OCI-LY3 (cell line): ENCODE results near the gene HACL1.

ENCODE experiments used
- H2AFZ ChIP-seq: fragments of 200-600, 300-600 bp; shearing (Covaris generic); 2 replicates; pipeline ENCODE4 v1.6.0; 2014; ENCODE audit warnings: antibody characterized with exemption, low read depth, low read length
- H3K27ac ChIP-seq: fragments of 200-600, 300-600 bp; sonication (generic); 2 replicates; pipeline ENCODE4 v1.5.1; 2014; ENCODE audit warnings: mild to moderate bottlenecking, low read length, moderate library complexity, mixed read lengths
- H3K27me3 ChIP-seq: fragments of 200-600, 300-600 bp; sonication (generic); 2 replicates; pipeline ENCODE4 v1.6.1; 2014; ENCODE audit warnings: low read depth, low read length, mixed read lengths
- H3K36me3 ChIP-seq: fragments of 200-600, 300-600 bp; sonication (generic); replicated peaks from 2 replicates; pipeline ENCODE3; 2014; ENCODE audit warnings: low read depth, low read length, mixed read lengths
- H3K4me1 ChIP-seq: fragments of 300-600, 200-600 bp; sonication (generic); 2 replicates; pipeline ENCODE4 v1.6.1; 2014; ENCODE audit warnings: low read length, mixed read lengths
- H3K4me2 ChIP-seq: fragments of 200-600, 300-600 bp; sonication (generic); 2 replicates; pipeline ENCODE4 v1.6.1; 2014; ENCODE audit warnings: low read length, mixed read lengths
- H3K4me3 ChIP-seq: fragments of 300-600, 200-600 bp; sonication (generic); 2 replicates; pipeline ENCODE4 v1.5.1; 2014; ENCODE audit warnings: antibody characterized with exemption, mild to moderate bottlenecking, low read length, moderate library complexity
- H3K79me2 ChIP-seq: fragments of 300-600, 200-600 bp; shearing (Covaris generic); 2 replicates; pipeline ENCODE4 v1.6.1; 2014; ENCODE audit warnings: mild to moderate bottlenecking, low read length, mixed read lengths
- H3K9ac ChIP-seq: fragments of 300-600, 200-600 bp; shearing (Covaris generic); 2 replicates; pipeline ENCODE4 v1.6.0; 2014; ENCODE audit warnings: mild to moderate bottlenecking, low read length, moderate library complexity
- H3K9me3 ChIP-seq: fragments of 200-600, 300-600 bp; shearing (Covaris generic); 2 replicates; pipeline ENCODE4 v1.6.1; 2014; ENCODE audit warnings: low read length, mixed read lengths; ENCODE audit not compliant: insufficient read depth
- H4K20me1 ChIP-seq: fragments of 200-600, 300-600 bp; sonication (generic); 2 replicates; pipeline ENCODE4 v1.6.1; 2016; ENCODE audit warnings: low read length, mixed read lengths; ENCODE audit not compliant: insufficient read depth
- CTCF ChIP-seq: fragments of 200-600, 300-600 bp; sonication (generic); IDR thresholded peaks from 2 replicates; pipeline ENCODE4 v1.5.1; 2014; ENCODE audit warnings: antibody characterized with exemption, low read length, low read depth
- EZH2phosphoT487 ChIP-seq: fragments of 200-600 bp; shearing (Covaris generic); IDR thresholded peaks from 2 replicates; pipeline ENCODE4 v1.6.1; 2018; ENCODE audit warnings: antibody characterized with exemption, mixed run types, low read depth

The HACL1 gene

DNA sequence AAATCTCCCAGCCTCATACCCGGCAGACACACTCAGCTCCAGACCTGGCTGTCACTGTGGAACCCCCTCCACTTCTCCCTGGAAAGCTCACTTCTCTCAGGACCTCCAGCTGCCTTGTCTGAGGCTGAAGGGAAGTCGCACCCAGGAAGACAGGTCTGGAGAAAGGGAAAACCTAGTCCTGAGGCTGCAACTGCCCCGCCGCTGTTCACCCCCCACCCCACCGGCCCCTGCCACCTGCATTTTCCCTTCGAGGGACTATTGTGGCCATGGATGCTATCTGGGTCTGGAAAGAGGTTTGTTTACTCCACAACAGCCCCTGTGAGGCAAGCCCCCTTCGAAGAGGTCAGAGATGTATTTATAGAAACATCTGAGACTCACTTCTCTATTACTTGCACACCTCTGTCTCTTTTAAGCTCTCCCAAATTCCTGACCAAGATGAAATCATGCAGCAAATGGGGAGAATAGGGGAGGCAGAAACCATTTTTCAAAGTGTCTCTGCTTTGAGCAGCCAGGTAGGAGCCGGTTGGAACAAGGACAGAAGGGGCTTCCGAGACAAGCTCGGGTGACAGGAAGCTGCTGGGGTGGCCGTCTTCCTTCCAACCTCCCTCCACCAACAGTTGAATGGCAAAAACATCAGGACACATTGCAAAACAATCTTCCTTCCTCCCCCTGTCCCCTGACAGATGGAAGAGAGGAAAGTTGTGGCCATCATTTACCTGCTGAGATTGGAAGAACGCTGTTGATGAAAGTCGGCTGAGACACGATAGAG is 80.4 kb downstream of the HACL1 start:
- Histone ChIP-seq H3K36me3 (no peaks in the 10 kb centered on the region), H2AFZ (no peak overlapping the region), H3K27ac (no peak overlapping the region), H3K4me1 (peaks cover 13% of the 10 kb centered on the region), H3K4me3 (no peak overlapping the region), H3K4me2 (no peak overlapping the region), H3K9ac (no peak overlapping the region), H3K79me2 (no peaks in the 10 kb centered on the region), H3K9me3 (no peaks in the 10 kb centered on the region), H3K27me3 (0 out of 2 replicates have a peak, but pooled peaks cover 3% of the 10 kb centered on the region), H4K20me1 (no peaks in the 10 kb centered on the region)
- TF ChIP-seq EZH2phosphoT487 (no peak), CTCF (no peak)

DNA sequence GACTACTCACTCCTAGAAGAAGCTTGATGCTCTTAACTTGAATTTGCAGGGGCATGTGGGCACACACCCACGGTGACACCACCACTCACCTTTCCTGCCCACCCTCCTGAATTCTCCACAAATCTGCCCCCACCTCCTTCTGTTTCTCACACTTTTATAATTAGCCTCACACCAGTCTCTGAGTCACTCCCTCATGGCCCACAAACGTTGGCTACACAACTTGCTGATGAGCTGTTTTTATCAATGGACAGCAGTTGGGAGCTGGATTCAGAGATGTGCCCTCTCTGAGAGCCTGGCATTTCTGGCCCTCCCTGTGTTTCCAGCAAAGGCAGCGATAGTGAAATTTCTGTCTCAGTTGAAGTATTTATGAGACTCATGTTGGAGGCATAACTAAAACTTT is 81.2 kb downstream of the HACL1 start:
- Histone ChIP-seq H3K4me2 (no peak overlapping the region), H3K4me1 (peaks cover 13% of the 10 kb centered on the region), H3K36me3 (no peaks in the 10 kb centered on the region), H3K79me2 (no peaks in the 10 kb centered on the region), H2AFZ (no peak overlapping the region), H3K9ac (no peak overlapping the region), H3K4me3 (no peak overlapping the region), H3K27ac (no peak overlapping the region), H3K27me3 (0 out of 2 replicates have a peak, but pooled peaks cover 3% of the 10 kb centered on the region), H3K9me3 (no peaks in the 10 kb centered on the region), H4K20me1 (no peaks in the 10 kb centered on the region)
- TF ChIP-seq EZH2phosphoT487 (no peak), CTCF (no peak)

DNA sequence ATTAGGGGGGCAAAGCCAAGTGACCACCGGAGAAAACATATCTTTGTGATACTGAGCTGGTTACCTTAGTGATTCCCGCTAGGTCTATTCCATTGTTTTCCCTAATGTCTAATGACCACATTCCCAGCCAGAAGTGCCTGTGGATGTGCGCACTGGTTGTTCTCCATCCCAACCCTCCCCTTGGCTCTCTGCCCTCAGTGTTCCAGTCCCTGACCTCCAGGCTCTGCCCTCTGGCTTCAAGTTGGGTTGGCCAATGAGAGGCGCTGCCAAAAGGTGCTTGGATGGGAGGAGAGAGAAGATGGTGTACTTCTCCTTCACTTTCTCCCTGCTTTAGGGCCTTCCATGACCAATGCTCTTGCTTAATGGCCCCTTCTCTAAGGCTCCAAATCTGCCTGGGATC is 82.3 kb downstream of the HACL1 start:
- H3K27ac ChIP-seq, result no peak overlapping the region
- H3K9me3 ChIP-seq, result no peaks in the 10 kb centered on the region
- no peaks in the 10 kb centered on the region for H3K36me3 ChIP-seq
- H3K4me3 ChIP-seq, result no peak overlapping the region
- no peaks in the 10 kb centered on the region for H3K79me2 ChIP-seq
- no peak for TF ChIP-seq EZH2phosphoT487
- H4K20me1 ChIP-seq, result no peaks in the 10 kb centered on the region
- H3K4me2 ChIP-seq, result no peak overlapping the region
- 0 out of 2 replicates have a peak, but pooled peaks cover 3% of the 10 kb centered on the region for H3K27me3 ChIP-seq
- H2AFZ ChIP-seq, result no peak overlapping the region
- H3K9ac ChIP-seq, result no peak overlapping the region
- peaks cover 13% of the 10 kb centered on the region for H3K4me1 ChIP-seq

- Histone ChIP-seq H3K79me2 (no peaks in the 10 kb centered on the region), H4K20me1 (no peaks in the 10 kb centered on the region), H3K9ac (no peak overlapping the region), H3K27ac (no peak overlapping the region), H3K36me3 (no peaks in the 10 kb centered on the region), H3K4me3 (no peak overlapping the region), H3K27me3 (0 out of 2 replicates have a peak, but pooled peaks cover 3% of the 10 kb centered on the region), H3K9me3 (no peaks in the 10 kb centered on the region), H3K4me2 (no peak overlapping the region), H3K4me1 (peaks cover 13% of the 10 kb centered on the region), H2AFZ (no peak overlapping the region)
- TF ChIP-seq CTCF (no peak), EZH2phosphoT487 (no peak)
Observed at GRCh38 chr3:15514663-15515340, 86.6 kb downstream of the HACL1 start.
